Gastroesophageal sphincter (tissue), 4 donors: Measurements from ENCODE around the gene OPA1. TPM values are rescaled to one million over a fixed set of nuclear protein-coding genes. Genes with fewer than 3 reads are reported as not detected.

Experiments
- ATAC-seq: fragments of 150-250 bp; one replicate; pipeline ENCODE4 v1.9.1; 2016; ENCODE audit warnings: mild to moderate bottlenecking, moderate library complexity
- H3K27ac ChIP-seq, 4 donors: fragments of 200-600 bp; sonication (generic) in 3 of 4; 1 replicate in 3 of 4; 2 replicates in 1 of 4; pipeline ENCODE4 v1.5.1; 2016 to 2019
- H3K27me3 ChIP-seq: fragments of 200-600 bp; sonication (generic); one replicate; pipeline ENCODE4 v1.5.1; 2019
- H3K36me3 ChIP-seq, 2 donors: fragments of 200-600 bp; sonication (generic); one replicate each; pipeline ENCODE4 v1.5.1; 2019; ENCODE audit warnings: control low read depth in 1 of 2
- H3K4me1 ChIP-seq, 3 donors: fragments of 200-600 bp; sonication (generic); 1 replicate in 2 of 3; 2 replicates in 1 of 3; pipeline ENCODE4 v1.5.1; 2016 to 2019; ENCODE audit warnings: control low read depth in 2 of 3
- H3K4me3 ChIP-seq, 2 donors: fragments of 200-600 bp; sonication (generic); one replicate each; pipeline ENCODE4 v1.5.1; 2019; ENCODE audit warnings: mild to moderate bottlenecking in 1 of 2, moderate library complexity in 1 of 2
- H3K9me3 ChIP-seq, 3 donors: fragments of 200-600 bp; sonication (generic); one replicate each; pipeline ENCODE4 v1.5.1; 2017 to 2019; ENCODE audit warnings: control low read depth in 2 of 3
- EP300 ChIP-seq: sonication (generic); formaldehyde crosslinking; IDR thresholded peaks from one replicate; pipeline ENCODE4 v1.6.1; 2017; ENCODE audit warnings: antibody characterized with exemption, mild to moderate bottlenecking
- POLR2A ChIP-seq, 2 donors: fragments of 450-650 bp; IDR thresholded peaks; one replicate each; pipeline ENCODE4 v1.6.1; 2017; ENCODE audit warnings: antibody characterized with exemption in 2 of 2, mild to moderate bottlenecking in 2 of 2, moderate library complexity in 1 of 2
- POLR2AphosphoS5 ChIP-seq: sonication (generic); formaldehyde crosslinking; IDR thresholded peaks from one replicate; pipeline ENCODE4 v1.6.1; 2017; ENCODE audit warnings: antibody characterized with exemption
- WGBS, 2 donors: methylation state at CpG; one replicate each; pipeline ENCODE4 v1.1.5; 2018; ENCODE audit warnings: low coverage in 1 of 2; 5-methylcytosine and 5-hydroxymethylcytosine counted together
- total RNA-seq, 4 donors: library from RNA; depleted of rRNA; stranded (reverse); fragments of >200 nt; gene quantifications; one replicate each; pipeline ENCODE4 v1.1.0, GENCODE V29; 2016
- TF ChIP-seq, protein P1 (sequence below), 4 experiments: fragments of 200-600 bp in 2 of 4; fragments of 450-650 bp in 2 of 4; sonication (generic) in 1 of 4; IDR thresholded peaks; one replicate each; pipeline ENCODE4 v1.5.1; 2017 to 2019; ENCODE audit warnings: antibody characterized with exemption in 4 of 4, mild to moderate bottlenecking in 2 of 4, moderate library complexity in 2 of 4

OPA1 gene
- total RNA-seq, 4 donors from 2014 or later: 52.6 to 70.4 (median 57.9) TPM

DNA sequence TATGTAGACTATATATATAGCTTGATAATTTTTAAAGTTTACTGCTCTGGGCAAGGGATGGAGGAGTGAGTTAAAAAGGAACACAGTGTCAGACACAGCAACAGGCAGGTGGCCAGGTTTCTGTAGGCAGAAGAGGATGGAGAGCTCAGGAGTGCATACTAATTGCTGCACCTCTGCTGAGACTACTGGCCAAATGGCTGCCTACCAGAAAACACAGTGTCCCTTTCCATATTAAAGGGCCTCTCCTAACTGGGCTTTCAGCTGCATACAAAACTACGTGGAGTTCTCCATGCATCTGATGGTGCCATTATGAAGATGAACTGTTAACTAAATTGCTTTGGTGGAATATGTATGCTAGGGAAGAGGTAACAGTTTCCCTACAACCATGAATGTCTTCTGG lies 40.1 kb upstream of the OPA1 start:
- WGBS, 2 donors: 80 to 83% methylated on average over 1 of the region's 1 CpG
- no peak overlapping the region for H3K27ac ChIP-seq
- no peaks in the 10 kb centered on the region for H3K9me3 ChIP-seq
- no peaks in the 10 kb centered on the region for H3K36me3 ChIP-seq
- H3K4me3 ChIP-seq: no peak overlapping the region
- no peak for ATAC-seq
- no peaks in the 10 kb centered on the region for H3K27me3 ChIP-seq
- H3K4me1 ChIP-seq: no peaks in the 10 kb centered on the region
- TF ChIP-seq EP300 (no peak), POLR2AphosphoS5 (no peak), POLR2A (IDR thresholded peaks at IDR 0.05) (no peak)
- TF ChIP-seq, protein P1, sequence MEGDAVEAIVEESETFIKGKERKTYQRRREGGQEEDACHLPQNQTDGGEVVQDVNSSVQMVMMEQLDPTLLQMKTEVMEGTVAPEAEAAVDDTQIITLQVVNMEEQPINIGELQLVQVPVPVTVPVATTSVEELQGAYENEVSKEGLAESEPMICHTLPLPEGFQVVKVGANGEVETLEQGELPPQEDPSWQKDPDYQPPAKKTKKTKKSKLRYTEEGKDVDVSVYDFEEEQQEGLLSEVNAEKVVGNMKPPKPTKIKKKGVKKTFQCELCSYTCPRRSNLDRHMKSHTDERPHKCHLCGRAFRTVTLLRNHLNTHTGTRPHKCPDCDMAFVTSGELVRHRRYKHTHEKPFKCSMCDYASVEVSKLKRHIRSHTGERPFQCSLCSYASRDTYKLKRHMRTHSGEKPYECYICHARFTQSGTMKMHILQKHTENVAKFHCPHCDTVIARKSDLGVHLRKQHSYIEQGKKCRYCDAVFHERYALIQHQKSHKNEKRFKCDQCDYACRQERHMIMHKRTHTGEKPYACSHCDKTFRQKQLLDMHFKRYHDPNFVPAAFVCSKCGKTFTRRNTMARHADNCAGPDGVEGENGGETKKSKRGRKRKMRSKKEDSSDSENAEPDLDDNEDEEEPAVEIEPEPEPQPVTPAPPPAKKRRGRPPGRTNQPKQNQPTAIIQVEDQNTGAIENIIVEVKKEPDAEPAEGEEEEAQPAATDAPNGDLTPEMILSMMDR (IDR thresholded peaks at IDR 0.05): no peak

DNA sequence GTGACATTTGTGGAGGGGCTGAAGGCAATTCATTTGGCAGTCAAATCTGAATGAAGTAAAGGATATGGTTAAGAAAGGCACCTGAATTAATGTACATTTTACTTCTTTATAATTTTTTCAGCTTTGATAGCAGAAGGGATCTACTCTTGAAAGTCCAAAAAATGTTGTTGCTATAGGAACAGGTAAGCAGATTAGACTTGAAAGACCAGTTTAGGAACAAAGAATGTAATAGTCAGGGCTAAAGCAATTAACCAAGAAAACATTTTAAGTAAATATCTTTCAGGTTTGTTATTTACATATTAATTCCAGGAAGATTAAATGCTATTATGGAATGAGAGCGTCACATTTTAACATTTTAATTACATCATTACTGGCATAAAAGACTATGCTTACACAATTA lies 39.4 kb upstream of the OPA1 start:
- H3K27me3 ChIP-seq: no peaks in the 10 kb centered on the region
- H3K4me3 ChIP-seq: no peak overlapping the region
- no peak overlapping the region for H3K27ac ChIP-seq
- no peaks in the 10 kb centered on the region for H3K4me1 ChIP-seq
- no peak for ATAC-seq
- whole genome bisulfite sequencing, 2 donors: 77 to 83% methylated on average over 1 of the region's 1 CpG
- TF ChIP-seq POLR2A (IDR thresholded peaks at IDR 0.05): no peak
- TF ChIP-seq, protein P1 (IDR thresholded peaks at IDR 0.05): no peak
- no peaks in the 10 kb centered on the region for H3K9me3 ChIP-seq
- H3K36me3 ChIP-seq: no peaks in the 10 kb centered on the region

DNA sequence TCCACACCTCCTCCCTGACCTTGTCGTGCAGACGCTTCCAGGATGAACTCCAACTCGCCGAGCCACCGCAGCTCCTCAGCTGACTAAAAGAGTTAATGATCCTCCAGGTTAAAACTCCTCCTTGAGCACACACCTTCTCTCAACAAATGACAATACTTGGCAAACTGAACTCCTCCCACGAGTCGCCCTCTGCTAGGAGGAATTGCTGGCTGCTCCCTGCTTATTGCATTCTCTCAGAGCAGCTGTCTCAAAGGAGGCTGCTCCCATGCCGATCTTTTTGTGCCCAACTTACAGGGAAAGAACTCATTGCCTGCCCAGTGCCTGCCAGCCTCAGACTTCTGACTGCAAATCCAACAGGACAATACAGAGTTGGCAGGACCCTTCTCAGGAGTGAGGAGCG lies 38.2 kb upstream of the OPA1 start, which contains the start of gene ATP13A4:
ATP13A4 (minus strand) TSS at position 85 of the 400 bp plus-strand sequence. CDS start 96 bp downstream, outside the sequence.
- Histone ChIP-seq H3K4me1 (no peaks in the 10 kb centered on the region), H3K27ac (no peak within 1 kb of the TSS), H3K9me3 (no peaks in the 10 kb centered on the region), H3K27me3 (no peaks in the 10 kb centered on the region), H3K36me3 (no peaks in the 10 kb centered on the region), H3K4me3 (no peak within 1 kb of the TSS)
- 10 to 37% methylated on average over 3 to 6 of the region's 9 CpGs for WGBS, 2 donors
- ATAC-seq: no peak
- TF ChIP-seq EP300 (no peak), POLR2A (IDR thresholded peaks at IDR 0.05) (no peak), POLR2AphosphoS5 (no peak)
- TF ChIP-seq, protein P1 (IDR thresholded peaks at IDR 0.05): no peak

DNA sequence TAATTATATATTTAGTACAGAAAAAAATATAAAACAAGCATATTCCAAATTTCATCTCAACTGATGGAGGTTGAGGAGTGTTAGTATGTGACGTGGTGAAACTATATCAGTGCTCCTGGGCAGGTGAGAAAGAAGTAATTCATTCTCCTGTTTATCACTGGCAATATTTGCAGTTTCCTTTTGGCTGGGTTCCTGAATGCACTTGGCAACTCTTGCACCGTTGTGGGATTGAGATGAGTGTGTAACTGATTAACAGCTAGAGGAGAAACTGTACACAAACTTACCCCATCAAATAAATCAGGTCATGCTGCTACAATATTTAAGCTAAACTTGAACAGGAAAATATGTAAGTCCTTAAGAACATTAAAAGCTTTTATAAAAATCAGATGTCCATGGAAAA lies 36.2 kb upstream of the OPA1 start:
- H3K4me1 ChIP-seq: no peaks in the 10 kb centered on the region
- no peaks in the 10 kb centered on the region for H3K9me3 ChIP-seq
- H3K27ac ChIP-seq: no peak overlapping the region
- no peak for TF ChIP-seq EP300
- no peak for TF ChIP-seq POLR2A (IDR thresholded peaks at IDR 0.05)
- TF ChIP-seq POLR2AphosphoS5: no peak
- TF ChIP-seq, protein P1 (IDR thresholded peaks at IDR 0.05): no peak
- 40 to 43% methylated on average over 1 to 2 of the region's 2 CpGs for WGBS, 2 donors
- no peak for ATAC-seq
- no peak overlapping the region for H3K4me3 ChIP-seq
- no peaks in the 10 kb centered on the region for H3K36me3 ChIP-seq
- no peaks in the 10 kb centered on the region for H3K27me3 ChIP-seq

DNA sequence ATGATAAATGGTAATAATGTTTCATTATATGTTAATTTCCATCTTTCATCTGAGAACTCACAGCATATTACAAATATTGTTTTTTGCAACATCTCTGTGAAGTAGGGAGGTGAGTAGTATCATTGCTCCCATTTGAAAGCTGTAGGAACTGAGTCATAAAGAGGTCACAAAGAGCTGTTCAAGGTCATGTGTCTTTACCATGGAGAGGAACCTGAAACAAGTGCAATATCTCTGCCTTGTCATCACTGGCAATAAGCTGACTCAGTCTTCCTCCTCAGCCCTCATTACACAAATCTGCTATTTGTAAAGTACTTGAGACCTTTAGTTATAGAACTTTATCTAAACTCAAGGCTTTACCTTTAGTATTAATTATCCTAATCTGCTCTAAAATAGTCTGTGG lies 33.9 kb upstream of the OPA1 start:
- ATAC-seq: no peak

More for the DNA sequence above, 33.9 kb upstream of the OPA1 start:
- H3K36me3 ChIP-seq: no peaks in the 10 kb centered on the region
- H3K4me1 ChIP-seq: no peaks in the 10 kb centered on the region
- no peak overlapping the region for H3K27ac ChIP-seq
- H3K4me3 ChIP-seq: no peak overlapping the region
- no peak for TF ChIP-seq POLR2AphosphoS5
- TF ChIP-seq EP300: no peak
- TF ChIP-seq POLR2A (IDR thresholded peaks at IDR 0.05): no peak
- TF ChIP-seq, protein P1 (IDR thresholded peaks at IDR 0.05): no peak
- no peaks in the 10 kb centered on the region for H3K9me3 ChIP-seq
- H3K27me3 ChIP-seq: no peaks in the 10 kb centered on the region
